Neural progenitor cell (in vitro differentiated cells): Measurements from ENCODE around the gene IGSF6. TPM values are rescaled to one million over a fixed set of nuclear protein-coding genes. Genes with fewer than 3 reads are reported as not detected.

Experiments used
- DNase-seq: peaks from one replicate; pipeline ENCODE4 v3.0.0-alpha.2; 2016; ENCODE audit warnings: low spot score
- H2AFZ ChIP-seq: fragments of 200-600 bp; sonication (generic); replicated peaks from 2 replicates; pipeline ENCODE4 v1.6.1; 2016; ENCODE audit warnings: antibody characterized with exemption
- H3F3A ChIP-seq: fragments of 200-600 bp; sonication (generic); 2 replicates; pipeline ENCODE4 v1.6.1; 2016; ENCODE audit warnings: antibody characterized with exemption, low read depth
- H3K27ac ChIP-seq: fragments of 200-600 bp; sonication (generic); 2 replicates; pipeline ENCODE4 v1.5.1; 2016; ENCODE audit warnings: mild to moderate bottlenecking
- H3K27me3 ChIP-seq: fragments of 200-600 bp; sonication (generic); 2 replicates; pipeline ENCODE4 v1.6.1; 2016; ENCODE audit warnings: mild to moderate bottlenecking, moderate library complexity
- H3K36me3 ChIP-seq: fragments of 200-600 bp; sonication (generic); 2 replicates; pipeline ENCODE4 v1.5.1; 2016
- H3K4me1 ChIP-seq: fragments of 200-600 bp; sonication (generic); 2 replicates; pipeline ENCODE4 v1.6.1; 2016; ENCODE audit warnings: mixed run types
- H3K4me2 ChIP-seq: fragments of 200-600 bp; sonication (generic); 2 replicates; pipeline ENCODE4 v1.6.1; 2016
- H3K4me3 ChIP-seq: fragments of 200-600 bp; sonication (generic); 2 replicates; pipeline ENCODE4 v1.5.1; 2016
- H3K79me2 ChIP-seq: fragments of 200-600 bp; sonication (generic); 2 replicates; pipeline ENCODE4 v1.6.1; 2016; ENCODE audit warnings: low read depth
- H3K9ac ChIP-seq: fragments of 200-600 bp; sonication (generic); 2 replicates; pipeline ENCODE4 v1.6.1; 2016
- H3K9me3 ChIP-seq: fragments of 200-600 bp; sonication (generic); 2 replicates; pipeline ENCODE4 v1.5.1; 2016; ENCODE audit warnings: low read depth
- H4K20me1 ChIP-seq: fragments of 200-600 bp; sonication (generic); 2 replicates; pipeline ENCODE4 v1.6.1; 2016; ENCODE audit warnings: low read depth
- H3K27ac Mint-ChIP-seq: 3 replicates; pipeline ENCODE4 v1.8.0; 2021; ENCODE audit warnings: mixed read lengths
- H3K27me3 Mint-ChIP-seq: 2 replicates; pipeline ENCODE4 v1.8.0; 2022; ENCODE audit warnings: low read depth, mild to moderate bottlenecking, inconsistent platforms, moderate library complexity, mixed read lengths; ENCODE audit not compliant: insufficient read depth
- H3K36me3 Mint-ChIP-seq: 3 replicates; pipeline ENCODE4 v1.8.0; 2021; ENCODE audit warnings: mixed read lengths
- H3K4me1 Mint-ChIP-seq: 3 replicates; pipeline ENCODE4 v1.8.0; 2021; ENCODE audit warnings: mixed read lengths
- H3K4me3 Mint-ChIP-seq: 3 replicates; pipeline ENCODE4 v1.8.0; 2021; ENCODE audit warnings: mild to moderate bottlenecking, moderate library complexity, mixed read lengths
- H3K9me3 Mint-ChIP-seq: 3 replicates; pipeline ENCODE4 v1.8.0; 2020; ENCODE audit warnings: mixed read lengths
- EZH2 ChIP-seq: fragments of 200-600 bp; sonication (generic); IDR thresholded peaks from 2 replicates; pipeline ENCODE4 v1.6.1; 2017; ENCODE audit warnings: antibody characterized with exemption, mild to moderate bottlenecking, moderate library complexity
- EZH2phosphoT487 ChIP-seq: fragments of 200-600 bp; sonication (generic); IDR thresholded peaks from 2 replicates; pipeline ENCODE4 v1.6.1; 2017; ENCODE audit warnings: antibody characterized with exemption
- total RNA-seq: library from RNA; depleted of rRNA; stranded (reverse); fragments of >200 nt; gene quantifications from 2 replicates; pipeline ENCODE4 v1.2.3, GENCODE V29; 2015; ENCODE audit warnings: low replicate concordance
- TF ChIP-seq, protein P1 (sequence below): fragments of 200-600 bp; sonication (generic); IDR thresholded peaks from 2 replicates; pipeline ENCODE4 v1.5.1; 2017; ENCODE audit warnings: antibody characterized with exemption, mild to moderate bottlenecking

IGSF6 gene
- total RNA-seq, 1 donor from 2014 or later, result not detected

DNA sequence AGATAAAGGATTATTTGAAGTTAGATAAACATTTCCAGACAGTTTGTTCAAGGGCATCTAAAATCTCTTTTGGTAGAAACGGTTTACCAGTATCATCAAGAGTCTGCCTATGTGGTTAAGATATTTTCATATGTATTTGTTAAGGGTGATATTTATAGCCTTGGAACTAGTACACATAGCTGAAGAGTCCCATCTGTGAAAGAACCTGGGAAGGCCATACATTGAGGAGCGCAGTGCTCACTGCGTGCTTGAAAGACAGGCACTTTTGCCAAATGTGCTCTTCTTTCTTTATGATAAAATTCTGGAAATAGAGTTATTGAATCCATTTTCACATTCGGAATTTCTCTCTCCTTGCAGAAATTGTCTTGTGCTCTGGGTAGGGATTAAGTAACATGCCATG lies 7.7 kb downstream of the IGSF6 start:
- Histone ChIP-seq H3K9me3 (no peaks in the 10 kb centered on the region), H3K4me3 (no peak overlapping the region), H3K79me2 (peaks cover 4% of the 10 kb centered on the region), H3K9ac (no peak overlapping the region), H3K36me3 (no peaks in the 10 kb centered on the region), H3K27me3 (no peaks in the 10 kb centered on the region), H3F3A (no peaks in the 10 kb centered on the region), H2AFZ (no peak overlapping the region), H3K4me1 (no peaks in the 10 kb centered on the region), H4K20me1 (no peaks in the 10 kb centered on the region), H3K4me2 (no peak overlapping the region), H3K27ac (no peak overlapping the region)
- H3K36me3 Mint-ChIP-seq, result peaks cover 6% of the 10 kb centered on the region
- TF ChIP-seq EZH2phosphoT487, result no peak
- TF ChIP-seq EZH2, result no peak
- TF ChIP-seq, protein P1, sequence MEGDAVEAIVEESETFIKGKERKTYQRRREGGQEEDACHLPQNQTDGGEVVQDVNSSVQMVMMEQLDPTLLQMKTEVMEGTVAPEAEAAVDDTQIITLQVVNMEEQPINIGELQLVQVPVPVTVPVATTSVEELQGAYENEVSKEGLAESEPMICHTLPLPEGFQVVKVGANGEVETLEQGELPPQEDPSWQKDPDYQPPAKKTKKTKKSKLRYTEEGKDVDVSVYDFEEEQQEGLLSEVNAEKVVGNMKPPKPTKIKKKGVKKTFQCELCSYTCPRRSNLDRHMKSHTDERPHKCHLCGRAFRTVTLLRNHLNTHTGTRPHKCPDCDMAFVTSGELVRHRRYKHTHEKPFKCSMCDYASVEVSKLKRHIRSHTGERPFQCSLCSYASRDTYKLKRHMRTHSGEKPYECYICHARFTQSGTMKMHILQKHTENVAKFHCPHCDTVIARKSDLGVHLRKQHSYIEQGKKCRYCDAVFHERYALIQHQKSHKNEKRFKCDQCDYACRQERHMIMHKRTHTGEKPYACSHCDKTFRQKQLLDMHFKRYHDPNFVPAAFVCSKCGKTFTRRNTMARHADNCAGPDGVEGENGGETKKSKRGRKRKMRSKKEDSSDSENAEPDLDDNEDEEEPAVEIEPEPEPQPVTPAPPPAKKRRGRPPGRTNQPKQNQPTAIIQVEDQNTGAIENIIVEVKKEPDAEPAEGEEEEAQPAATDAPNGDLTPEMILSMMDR, result no peak
- DNase-seq, result no peak
- H3K4me3 Mint-ChIP-seq, result no peak overlapping the region
- H3K27me3 Mint-ChIP-seq, result no peaks in the 10 kb centered on the region
- H3K9me3 Mint-ChIP-seq, result no peaks in the 10 kb centered on the region
- no peaks in the 10 kb centered on the region for H3K4me1 Mint-ChIP-seq
- no peak overlapping the region for H3K27ac Mint-ChIP-seq

DNA sequence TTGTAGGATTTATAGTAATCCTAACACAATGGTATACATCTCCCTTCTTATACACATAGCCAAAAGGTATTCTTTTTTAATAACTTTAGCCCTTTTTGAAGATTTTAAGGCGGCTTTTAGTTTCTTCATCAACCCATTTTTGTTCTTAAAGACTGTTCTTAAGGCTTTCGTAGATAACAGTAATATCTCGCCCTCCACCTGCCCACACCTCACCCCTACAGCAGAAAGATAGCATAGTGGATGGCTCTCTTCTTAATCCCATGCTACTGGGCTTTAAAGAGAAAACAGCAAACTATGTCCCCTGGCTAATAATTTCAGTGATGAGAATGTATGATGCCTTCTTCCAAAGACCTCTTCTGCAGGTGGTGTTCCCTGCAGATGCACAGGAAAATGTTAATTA lies 8.6 kb downstream of the IGSF6 start:
- Histone ChIP-seq H3K9me3 (no peaks in the 10 kb centered on the region), H3K4me3 (no peak overlapping the region), H3K4me1 (no peaks in the 10 kb centered on the region), H3K27ac (no peak overlapping the region), H3K4me2 (no peak overlapping the region), H3K36me3 (no peaks in the 10 kb centered on the region), H4K20me1 (no peaks in the 10 kb centered on the region), H3K79me2 (peaks cover 4% of the 10 kb centered on the region), H3K9ac (no peak overlapping the region), H3F3A (no peaks in the 10 kb centered on the region), H2AFZ (no peak overlapping the region), H3K27me3 (no peaks in the 10 kb centered on the region)
- H3K27me3 Mint-ChIP-seq, result no peaks in the 10 kb centered on the region
- no peak for DNase-seq
- TF ChIP-seq EZH2phosphoT487 (no peak), EZH2 (no peak)
- TF ChIP-seq, protein P1, result no peak
- no peak overlapping the region for H3K4me3 Mint-ChIP-seq
- H3K27ac Mint-ChIP-seq, result no peak overlapping the region
- no peaks in the 10 kb centered on the region for H3K9me3 Mint-ChIP-seq
- H3K4me1 Mint-ChIP-seq, result no peaks in the 10 kb centered on the region
- H3K36me3 Mint-ChIP-seq, result peaks cover 6% of the 10 kb centered on the region

GRCh38 chr16:21642861-21643260 lies 9.5 kb downstream of the IGSF6 start:
- no peak for DNase-seq
- Mint-ChIP-seq H3K36me3 (peaks cover 4% of the 10 kb centered on the region), H3K4me1 (no peaks in the 10 kb centered on the region), H3K4me3 (no peak overlapping the region), H3K27ac (no peak overlapping the region), H3K9me3 (no peaks in the 10 kb centered on the region), H3K27me3 (no peaks in the 10 kb centered on the region)
- H3K9ac ChIP-seq, result no peak overlapping the region
- H3K4me3 ChIP-seq, result no peak overlapping the region
- TF ChIP-seq EZH2phosphoT487, result no peak
- TF ChIP-seq, protein P1, result no peak
- TF ChIP-seq EZH2, result no peak
- H3K79me2 ChIP-seq, result peaks cover 4% of the 10 kb centered on the region
- H3K9me3 ChIP-seq, result no peaks in the 10 kb centered on the region
- H3K27ac ChIP-seq, result no peak overlapping the region
- no peak overlapping the region for H3K4me2 ChIP-seq
- H3K36me3 ChIP-seq, result no peaks in the 10 kb centered on the region
- H3K27me3 ChIP-seq, result no peaks in the 10 kb centered on the region
- H3K4me1 ChIP-seq, result no peaks in the 10 kb centered on the region
- no peaks in the 10 kb centered on the region for H4K20me1 ChIP-seq
- H3F3A ChIP-seq, result no peaks in the 10 kb centered on the region
- no peak overlapping the region for H2AFZ ChIP-seq
